ENCODE measurements around the gene MPHOSPH10. TPM values are rescaled to one million over a fixed set of nuclear protein-coding genes. Genes with fewer than 3 reads are reported as not detected.
"Not testable (repeated sequence)": the region's sequence is repeated elsewhere in the genome, so short reads cannot be mapped to it uniquely, and the experiment has no call there.

MPHOSPH10 gene
- total RNA-seq, 1 experiment from 2014 or later = 34.1 TPM

- TF ChIP-seq POLR2AphosphoS5 (IDR thresholded peaks at IDR 0.05; ENCODE audit: low read depth, low read length) (no peak), TCF7L2 (IDR thresholded peaks at IDR 0.05; ENCODE audit: low read depth, low read length) (no peak), SIN3A (IDR thresholded peaks at IDR 0.05; ENCODE audit: borderline replicate concordance, insufficient read depth, low read depth, low read length) (no peak), REST (IDR thresholded peaks at IDR 0.05; ENCODE audit: insufficient read depth in 1 of 2, low read depth in 2 of 2, low read length in 1 of 2) (no peak)
- TF ChIP-seq, protein P1, sequence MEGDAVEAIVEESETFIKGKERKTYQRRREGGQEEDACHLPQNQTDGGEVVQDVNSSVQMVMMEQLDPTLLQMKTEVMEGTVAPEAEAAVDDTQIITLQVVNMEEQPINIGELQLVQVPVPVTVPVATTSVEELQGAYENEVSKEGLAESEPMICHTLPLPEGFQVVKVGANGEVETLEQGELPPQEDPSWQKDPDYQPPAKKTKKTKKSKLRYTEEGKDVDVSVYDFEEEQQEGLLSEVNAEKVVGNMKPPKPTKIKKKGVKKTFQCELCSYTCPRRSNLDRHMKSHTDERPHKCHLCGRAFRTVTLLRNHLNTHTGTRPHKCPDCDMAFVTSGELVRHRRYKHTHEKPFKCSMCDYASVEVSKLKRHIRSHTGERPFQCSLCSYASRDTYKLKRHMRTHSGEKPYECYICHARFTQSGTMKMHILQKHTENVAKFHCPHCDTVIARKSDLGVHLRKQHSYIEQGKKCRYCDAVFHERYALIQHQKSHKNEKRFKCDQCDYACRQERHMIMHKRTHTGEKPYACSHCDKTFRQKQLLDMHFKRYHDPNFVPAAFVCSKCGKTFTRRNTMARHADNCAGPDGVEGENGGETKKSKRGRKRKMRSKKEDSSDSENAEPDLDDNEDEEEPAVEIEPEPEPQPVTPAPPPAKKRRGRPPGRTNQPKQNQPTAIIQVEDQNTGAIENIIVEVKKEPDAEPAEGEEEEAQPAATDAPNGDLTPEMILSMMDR (IDR thresholded peaks at IDR 0.05) = no peak
- no peak for ATAC-seq
- Histone ChIP-seq H3K9me3 (ENCODE audit: control insufficient read depth, insufficient read depth, low read depth, low read length) (no peaks in the 10 kb centered on the region), H3K4me3 (ENCODE audit: low read depth in 2 of 2, low read length in 2 of 2) (no peak overlapping the region), H3K27ac (ENCODE audit: low read length) (no peak overlapping the region), H3K27me3 (ENCODE audit: control insufficient read depth, insufficient read depth, low read length) (no peaks in the 10 kb centered on the region), H3K36me3 (ENCODE audit: control insufficient read depth, insufficient read depth, low read length) (no peaks in the 10 kb centered on the region), H3K4me1 (ENCODE audit: control insufficient read depth, insufficient read depth, low read length) (no peaks in the 10 kb centered on the region)
- intact Hi-C loops (cut with micrococcal nuclease; ENCODE audit: unreplicated experiment) = no loop called here
- in situ Hi-C loops (cut with HindIII; ENCODE audit: low pct_unique_long_range_greater_than_20kb, low sequenced_read_pairs) = no loop called here
- POLR2A ChIA-PET = no interaction called here
- BruUV-seq (replicated peaks) = no TSS peak
- CTCF ChIA-PET = no interaction called here
- DNase-seq (ENCODE audit: low read depth, low spot score) = no peak
Measured at GRCh38 chr2:71174207-71174606, 43.8 kb downstream of the MPHOSPH10 start.

GRCh38 chr2:71178836-71179235, 48.4 kb downstream of the MPHOSPH10 start:
- H3K36me3 ChIP-seq (ENCODE audit: control insufficient read depth, insufficient read depth, low read length); POLR2A ChIA-PET; ATAC-seq; DNase-seq (ENCODE audit: low read depth, low spot score); H3K4me3 ChIP-seq (ENCODE audit: low read depth in 2 of 2, low read length in 2 of 2); H3K27me3 ChIP-seq (ENCODE audit: control insufficient read depth, insufficient read depth, low read length); H3K4me1 ChIP-seq (ENCODE audit: control insufficient read depth, insufficient read depth, low read length); BruUV-seq (replicated peaks); H3K9me3 ChIP-seq (ENCODE audit: control insufficient read depth, insufficient read depth, low read depth, low read length); H3K27ac ChIP-seq (ENCODE audit: low read length); in situ Hi-C loops (cut with HindIII; ENCODE audit: low pct_unique_long_range_greater_than_20kb, low sequenced_read_pairs); intact Hi-C loops (cut with micrococcal nuclease; ENCODE audit: unreplicated experiment); CTCF ChIA-PET: not testable (repeated sequence)

DNA sequence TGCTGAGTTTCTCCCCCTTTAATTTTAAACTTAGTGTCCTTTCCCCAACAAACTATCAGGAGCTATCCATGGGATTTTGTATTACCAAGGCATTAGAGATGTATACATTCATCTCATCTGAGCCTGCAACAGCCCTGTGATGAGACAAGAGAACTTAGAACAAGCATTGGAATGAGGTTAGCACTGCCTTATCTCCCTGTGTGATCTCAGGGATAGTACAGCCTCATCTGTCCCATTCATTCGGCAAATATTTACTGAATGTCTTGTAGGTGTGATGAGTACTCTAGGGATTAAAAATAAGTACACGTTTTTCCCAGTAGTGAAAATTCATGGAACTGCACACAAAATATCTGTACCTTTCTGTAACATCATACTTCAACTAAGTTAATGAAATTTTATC, 50.9 kb downstream of the MPHOSPH10 start:
- in situ Hi-C loops (cut with HindIII; ENCODE audit: low pct_unique_long_range_greater_than_20kb, low sequenced_read_pairs) = no loop called here
- H3K4me1 ChIP-seq (ENCODE audit: control insufficient read depth, insufficient read depth, low read length) = no peaks in the 10 kb centered on the region
- ATAC-seq = no peak
- CTCF ChIA-PET = no interaction called here
- H3K36me3 ChIP-seq (ENCODE audit: control insufficient read depth, insufficient read depth, low read length) = no peaks in the 10 kb centered on the region
- intact Hi-C loops (cut with micrococcal nuclease; ENCODE audit: unreplicated experiment) = no loop called here
- H3K4me3 ChIP-seq (ENCODE audit: low read depth in 2 of 2, low read length in 2 of 2) = no peak overlapping the region
- no peaks in the 10 kb centered on the region for H3K27me3 ChIP-seq (ENCODE audit: control insufficient read depth, insufficient read depth, low read length)
- POLR2A ChIA-PET = no interaction called here
- no peak for TF ChIP-seq SIN3A (IDR thresholded peaks at IDR 0.05; ENCODE audit: borderline replicate concordance, insufficient read depth, low read depth, low read length)
- TF ChIP-seq, protein P1 (IDR thresholded peaks at IDR 0.05) = no peak
- no peak for TF ChIP-seq POLR2AphosphoS5 (IDR thresholded peaks at IDR 0.05; ENCODE audit: low read depth, low read length)
- TF ChIP-seq TCF7L2 (IDR thresholded peaks at IDR 0.05; ENCODE audit: low read depth, low read length) = no peak
- no peak for TF ChIP-seq REST (IDR thresholded peaks at IDR 0.05; ENCODE audit: insufficient read depth in 1 of 2, low read depth in 2 of 2, low read length in 1 of 2)
- no peak overlapping the region for H3K27ac ChIP-seq (ENCODE audit: low read length)
- no peak for DNase-seq (ENCODE audit: low read depth, low spot score)
- no TSS peak for BruUV-seq (replicated peaks)
- H3K9me3 ChIP-seq (ENCODE audit: control insufficient read depth, insufficient read depth, low read depth, low read length) = no peaks in the 10 kb centered on the region
